ENCODE results near the gene MYH9.
A peak's percentile ranks its signal among the peaks of the same experiment; 100 is the strongest.

MYH9 gene

GRCh38 chr22:36366291-36366708 is 21.5 kb downstream of the MYH9 start:
- no peak overlapping the region for H3K4me3 ChIP-seq (ENCODE audit: low read depth, low read length)
- no peak for TF ChIP-seq CTCF (IDR thresholded peaks at IDR 0.05; ENCODE audit: low read depth, low read length)
- no peak for DNase-seq (ENCODE audit: low read depth, low spot score)
- in situ Hi-C loops (cut with HindIII; ENCODE audit: low sequenced_read_pairs): no loop called here

GRCh38 chr22:36365020-36365411 is 22.8 kb downstream of the MYH9 start:
- in situ Hi-C loops (cut with HindIII; ENCODE audit: low sequenced_read_pairs): no loop called here
- peak; percentile 97 for DNase-seq (ENCODE audit: low read depth, low spot score)
- TF ChIP-seq CTCF (IDR thresholded peaks at IDR 0.05; ENCODE audit: low read depth, low read length): no peak
- no peak overlapping the region for H3K4me3 ChIP-seq (ENCODE audit: low read depth, low read length)

GRCh38 chr22:36364255-36365019 is 23.3 kb downstream of the MYH9 start:
- DNase-seq (ENCODE audit: low read depth, low spot score): no peak

GRCh38 chr22:36363349-36363981 is 24.3 kb downstream of the MYH9 start:
- H3K4me3 ChIP-seq (ENCODE audit: low read depth, low read length): no peak overlapping the region
- in situ Hi-C loops (cut with HindIII; ENCODE audit: low sequenced_read_pairs): no loop called here
- TF ChIP-seq CTCF (IDR thresholded peaks at IDR 0.05; ENCODE audit: low read depth, low read length): no peak
- no peak for DNase-seq (ENCODE audit: low read depth, low spot score)

More at GRCh38 chr22:36364255-36365019, 23.3 kb downstream of the MYH9 start:
- in situ Hi-C loops (cut with HindIII; ENCODE audit: low sequenced_read_pairs): no loop called here
- TF ChIP-seq CTCF (IDR thresholded peaks at IDR 0.05; ENCODE audit: low read depth, low read length): no peak
- H3K4me3 ChIP-seq (ENCODE audit: low read depth, low read length): no peak overlapping the region

GRCh38 chr22:36362932-36363331 is 24.8 kb downstream of the MYH9 start:
- H3K4me3 ChIP-seq (ENCODE audit: low read depth, low read length): no peak overlapping the region
- DNase-seq (ENCODE audit: low read depth, low spot score): no peak
- in situ Hi-C loops (cut with HindIII; ENCODE audit: low sequenced_read_pairs): no loop called here
- TF ChIP-seq CTCF (IDR thresholded peaks at IDR 0.05; ENCODE audit: low read depth, low read length): no peak

GRCh38 chr22:36362075-36362474 is 25.7 kb downstream of the MYH9 start:
- in situ Hi-C loops (cut with HindIII; ENCODE audit: low sequenced_read_pairs): no loop called here
- no peak overlapping the region for H3K4me3 ChIP-seq (ENCODE audit: low read depth, low read length)
- TF ChIP-seq CTCF (IDR thresholded peaks at IDR 0.05; ENCODE audit: low read depth, low read length): no peak
- no peak for DNase-seq (ENCODE audit: low read depth, low spot score)
